ENCODE measurements around the gene BMP15. TPM values are rescaled to one million over a fixed set of nuclear protein-coding genes. Genes with fewer than 3 reads are reported as not detected.

BMP15 gene
- total RNA-seq, 4 donors from 2014 or later = not detected

- DNase-seq (ENCODE audit: low spot score in 2 of 2) = no peak
Observed at GRCh38 chrX:50876551-50876950, 34.0 kb upstream of the BMP15 start.

GRCh38 chrX:50877310-50877709 lies 33.2 kb upstream of the BMP15 start:
- 77% methylated on average over 6 of the region's 6 CpGs for WGBS
- Histone ChIP-seq H3K4me1 (no peaks in the 10 kb centered on the region), H3K9me3 (no peaks in the 10 kb centered on the region), H3K36me3 (no peaks in the 10 kb centered on the region), H3K27ac (no peak overlapping the region), H3K4me3 (no peak overlapping the region), H3K27me3 (no peaks in the 10 kb centered on the region)
- DNase-seq (ENCODE audit: low spot score in 2 of 2) = no peak
- TF ChIP-seq CTCF (IDR thresholded peaks at IDR 0.05) (no peak), POLR2AphosphoS5 (IDR thresholded peaks at IDR 0.05) (no peak), POLR2A (IDR thresholded peaks at IDR 0.05) (no peak), EP300 (IDR thresholded peaks at IDR 0.05) (no peak)

More at GRCh38 chrX:50876551-50876950, 34.0 kb upstream of the BMP15 start:
- no peak overlapping the region for H3K4me3 ChIP-seq
- TF ChIP-seq POLR2AphosphoS5 (IDR thresholded peaks at IDR 0.05) (no peak), EP300 (IDR thresholded peaks at IDR 0.05) (no peak), POLR2A (IDR thresholded peaks at IDR 0.05) (no peak), CTCF (IDR thresholded peaks at IDR 0.05) (no peak)
- H3K27me3 ChIP-seq = no peaks in the 10 kb centered on the region
- no peaks in the 10 kb centered on the region for H3K36me3 ChIP-seq
- no peaks in the 10 kb centered on the region for H3K9me3 ChIP-seq
- H3K4me1 ChIP-seq = no peaks in the 10 kb centered on the region
- no peak overlapping the region for H3K27ac ChIP-seq
- 61% methylated on average over 4 of the region's 4 CpGs for WGBS

- no peaks in the 10 kb centered on the region for H3K4me1 ChIP-seq
- TF ChIP-seq POLR2AphosphoS5 (IDR thresholded peaks at IDR 0.05) (no peak), CTCF (IDR thresholded peaks at IDR 0.05) (no peak), POLR2A (IDR thresholded peaks at IDR 0.05) (no peak), EP300 (IDR thresholded peaks at IDR 0.05) (no peak)
- DNase-seq (ENCODE audit: low spot score in 2 of 2) = no peak
- H3K36me3 ChIP-seq = no peaks in the 10 kb centered on the region
- H3K27ac ChIP-seq = no peak overlapping the region
- H3K4me3 ChIP-seq = no peak overlapping the region
- no peaks in the 10 kb centered on the region for H3K9me3 ChIP-seq
- H3K27me3 ChIP-seq = no peaks in the 10 kb centered on the region
Observed at GRCh38 chrX:50881028-50881427, 29.5 kb upstream of the BMP15 start.

GRCh38 chrX:50888884-50889283 lies 21.7 kb upstream of the BMP15 start:
- Histone ChIP-seq H3K4me3 (no peak overlapping the region), H3K27me3 (no peaks in the 10 kb centered on the region), H3K9me3 (no peaks in the 10 kb centered on the region), H3K36me3 (no peaks in the 10 kb centered on the region), H3K27ac (no peak overlapping the region), H3K4me1 (no peaks in the 10 kb centered on the region)
- no peak for DNase-seq (ENCODE audit: low spot score in 2 of 2)
- WGBS = 63% methylated on average over 2 of the region's 2 CpGs
- no peak for TF ChIP-seq EP300 (IDR thresholded peaks at IDR 0.05)

GRCh38 chrX:50889582-50889981 lies 21.0 kb upstream of the BMP15 start:
- no peak for TF ChIP-seq CTCF (IDR thresholded peaks at IDR 0.05)
- no peak for TF ChIP-seq POLR2AphosphoS5 (IDR thresholded peaks at IDR 0.05)
- TF ChIP-seq EP300 (IDR thresholded peaks at IDR 0.05) = no peak
- TF ChIP-seq POLR2A (IDR thresholded peaks at IDR 0.05) = no peak
- 51% methylated on average over 2 of the region's 4 CpGs for WGBS
- no peak for DNase-seq (ENCODE audit: low spot score in 2 of 2)
- Histone ChIP-seq H3K4me1 (no peaks in the 10 kb centered on the region), H3K27me3 (no peaks in the 10 kb centered on the region), H3K4me3 (no peak overlapping the region), H3K36me3 (no peaks in the 10 kb centered on the region), H3K27ac (no peak overlapping the region), H3K9me3 (no peaks in the 10 kb centered on the region)

GRCh38 chrX:50893047-50893446 lies 17.5 kb upstream of the BMP15 start:
- Histone ChIP-seq H3K27me3 (no peaks in the 10 kb centered on the region), H3K9me3 (no peaks in the 10 kb centered on the region), H3K4me1 (no peaks in the 10 kb centered on the region), H3K27ac (no peak overlapping the region), H3K36me3 (no peaks in the 10 kb centered on the region), H3K4me3 (no peak overlapping the region)
- TF ChIP-seq CTCF (IDR thresholded peaks at IDR 0.05) (no peak), POLR2A (IDR thresholded peaks at IDR 0.05) (no peak), POLR2AphosphoS5 (IDR thresholded peaks at IDR 0.05) (no peak), EP300 (IDR thresholded peaks at IDR 0.05) (no peak)
- WGBS = 80% methylated on average over 3 of the region's 3 CpGs
- no peak for DNase-seq (ENCODE audit: low spot score in 2 of 2)

Measured in suprapubic skin (tissue), 4 donors.